PC-9 (cell line): ENCODE measurements around the gene POP4. TPM values are rescaled to one million over a fixed set of nuclear protein-coding genes. Genes with fewer than 3 reads are reported as not detected.

ENCODE experiments used
- BruUV-seq: library from RNA; stranded (reverse); fragments of 400-500 nt; replicated peaks from 2 replicates; lab custom pipeline; 2021; lab: Mats Ljungman, UMichigan
- CTCF ChIA-PET: fragments of 300-600 bp; sonication (Branson Sonifier 250); formaldehyde crosslinking; loops from one replicate; lab custom pipeline; 2022; ENCODE audit warnings: antibody characterized with exemption; lab: Charles Lee
- POLR2A ChIA-PET: fragments of 300-600 bp; sonication (Branson Sonifier 250); formaldehyde crosslinking; loops from one replicate; lab custom pipeline; 2022; ENCODE audit warnings: antibody characterized with exemption; ENCODE audit not compliant: unreplicated experiment; lab: Charles Lee
- DNase-seq, 2 experiments: peaks; one replicate each; pipeline versions ENCODE4 v3.0.0 to v3.0.0-alpha.2; 2015 to 2022; ENCODE audit warnings: mixed read lengths in 1 of 2
- H2AFZ ChIP-seq: fragments of 200-600 bp; sonication (generic); 2 replicates; pipeline ENCODE4 v1.8.1; 2017; ENCODE audit warnings: antibody characterized with exemption
- H3F3A ChIP-seq: fragments of 200-600 bp; sonication (generic); 2 replicates; pipeline ENCODE4 v1.8.1; 2017; ENCODE audit warnings: antibody characterized with exemption, mild to moderate bottlenecking, low read depth; ENCODE audit not compliant: insufficient read depth
- H3K27ac ChIP-seq: fragments of 200-600 bp; sonication (generic); 2 replicates; pipeline ENCODE4 v1.6.1; 2016; ENCODE audit warnings: mixed run types
- H3K27me3 ChIP-seq: fragments of 200-600 bp; sonication (generic); 2 replicates; pipeline ENCODE4 v1.6.1; 2016; ENCODE audit warnings: low read depth, mixed run types; ENCODE audit not compliant: insufficient read depth
- H3K36me3 ChIP-seq: fragments of 200-600 bp; sonication (generic); 2 replicates; pipeline ENCODE4 v1.6.1; 2016; ENCODE audit warnings: low read depth, mixed run types
- H3K4me1 ChIP-seq: fragments of 200-600 bp; sonication (generic); replicated peaks from 2 replicates; pipeline ENCODE4 v1.6.1; 2016; ENCODE audit warnings: mixed run types; ENCODE audit not compliant: insufficient read depth
- H3K4me2 ChIP-seq: fragments of 200-600 bp; sonication (generic); 2 replicates; pipeline ENCODE4 v1.6.1; 2017; ENCODE audit warnings: mixed run types
- H3K4me3 ChIP-seq: fragments of 200-600 bp; sonication (generic); 2 replicates; pipeline ENCODE4 v1.6.1; 2016; ENCODE audit warnings: mixed run types
- H3K79me2 ChIP-seq: fragments of 200-600 bp; sonication (generic); 2 replicates; pipeline ENCODE4 v1.6.1; 2017; ENCODE audit warnings: low read depth, mixed run types
- H3K9me2 ChIP-seq: fragments of 200-600 bp; sonication (generic); 2 replicates; pipeline ENCODE4 v1.8.1; 2017; ENCODE audit warnings: mild to moderate bottlenecking; ENCODE audit not compliant: insufficient read depth
- H3K9me3 ChIP-seq: fragments of 200-600 bp; sonication (generic); 2 replicates; pipeline ENCODE4 v1.8.1; 2016; ENCODE audit warnings: low read depth; ENCODE audit not compliant: insufficient read depth
- H4K20me1 ChIP-seq: fragments of 200-600 bp; sonication (generic); 2 replicates; pipeline ENCODE4 v1.8.1; 2017; ENCODE audit not compliant: insufficient read depth
- CTCF ChIP-seq: fragments of 200-600 bp; sonication (generic); conservative IDR thresholded peaks from 2 replicates; pipeline ENCODE4 v1.6.1; 2017; ENCODE audit warnings: mixed run types, antibody characterized with exemption, mild to moderate bottlenecking, moderate library complexity
- EZH2 ChIP-seq: fragments of 200-600 bp; sonication (generic); IDR thresholded peaks from 2 replicates; pipeline ENCODE4 v1.8.0; 2017; ENCODE audit warnings: antibody characterized with exemption, low read depth
- intact Hi-C: fragments of 100-400 bp; cut with micrococcal nuclease; formaldehyde crosslinking; loops from one replicate; pipeline ENCODE4 v1.10.0; 2022; ENCODE audit not compliant: unreplicated experiment
- total RNA-seq: library from RNA; stranded (reverse); gene quantifications from 2 replicates; pipeline ENCODE4 v1.2.3, GENCODE V29; 2021

POP4 gene
- total RNA-seq, 1 experiment from 2014 or later = 66.6 TPM

GRCh38 chr19:29590278-29590677, 15.8 kb upstream of the POP4 start:
- CTCF ChIA-PET = no interaction called here
- H3K27ac ChIP-seq = no peak overlapping the region
- H4K20me1 ChIP-seq = no peaks in the 10 kb centered on the region
- POLR2A ChIA-PET = no interaction called here
- H3K9me2 ChIP-seq = no peaks in the 10 kb centered on the region
- H3K4me1 ChIP-seq = no peaks in the 10 kb centered on the region
- no peaks in the 10 kb centered on the region for H3K9me3 ChIP-seq
- H3K27me3 ChIP-seq = peaks cover 94% of the 10 kb centered on the region
- H3K36me3 ChIP-seq = no peaks in the 10 kb centered on the region
- BruUV-seq = no TSS peak
- DNase-seq = no peak
- no peaks in the 10 kb centered on the region for H3F3A ChIP-seq
- intact Hi-C loops = no loop called here
- no peak for TF ChIP-seq CTCF
- TF ChIP-seq EZH2 = no peak
- no peak overlapping the region for H3K4me3 ChIP-seq
- no peak overlapping the region for H2AFZ ChIP-seq
- no peak overlapping the region for H3K4me2 ChIP-seq
- no peaks in the 10 kb centered on the region for H3K79me2 ChIP-seq

GRCh38 chr19:29591670-29592069, 14.4 kb upstream of the POP4 start:
- intact Hi-C loops = no loop called here
- Histone ChIP-seq H2AFZ (no peak overlapping the region), H3K4me3 (no peak overlapping the region), H3K9me2 (no peaks in the 10 kb centered on the region), H3K9me3 (no peaks in the 10 kb centered on the region), H3K79me2 (no peaks in the 10 kb centered on the region), H3K27ac (no peak overlapping the region), H3F3A (no peaks in the 10 kb centered on the region), H4K20me1 (no peaks in the 10 kb centered on the region), H3K4me1 (no peaks in the 10 kb centered on the region), H3K4me2 (no peak overlapping the region), H3K27me3 (peaks cover 97% of the 10 kb centered on the region), H3K36me3 (no peaks in the 10 kb centered on the region)
- no peak for DNase-seq
- no TSS peak for BruUV-seq
- CTCF ChIA-PET = no interaction called here
- TF ChIP-seq CTCF = no peak
- no peak for TF ChIP-seq EZH2
- POLR2A ChIA-PET = no interaction called here

DNA sequence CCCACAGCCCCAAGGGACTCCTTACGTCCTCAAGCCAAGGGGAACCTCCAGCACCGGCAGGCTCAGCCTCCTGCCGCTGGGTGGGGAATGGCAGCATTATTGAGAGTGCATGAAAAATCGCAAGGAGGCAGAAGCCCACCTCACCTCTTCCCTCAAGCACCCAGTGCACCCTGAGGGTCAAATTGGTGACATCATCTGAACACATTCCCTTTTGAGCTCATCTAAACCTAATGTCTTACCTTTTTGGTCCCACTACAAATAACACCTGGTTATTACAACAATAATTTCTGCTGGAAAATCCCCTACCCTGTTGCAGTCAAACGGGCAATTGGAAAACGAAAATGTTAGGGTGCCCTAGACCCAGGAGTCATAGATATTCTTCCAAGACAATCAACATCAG, 12.2 kb upstream of the POP4 start:
- intact Hi-C loops = no loop called here
- no peak for TF ChIP-seq EZH2
- no peak overlapping the region for H2AFZ ChIP-seq

DNA sequence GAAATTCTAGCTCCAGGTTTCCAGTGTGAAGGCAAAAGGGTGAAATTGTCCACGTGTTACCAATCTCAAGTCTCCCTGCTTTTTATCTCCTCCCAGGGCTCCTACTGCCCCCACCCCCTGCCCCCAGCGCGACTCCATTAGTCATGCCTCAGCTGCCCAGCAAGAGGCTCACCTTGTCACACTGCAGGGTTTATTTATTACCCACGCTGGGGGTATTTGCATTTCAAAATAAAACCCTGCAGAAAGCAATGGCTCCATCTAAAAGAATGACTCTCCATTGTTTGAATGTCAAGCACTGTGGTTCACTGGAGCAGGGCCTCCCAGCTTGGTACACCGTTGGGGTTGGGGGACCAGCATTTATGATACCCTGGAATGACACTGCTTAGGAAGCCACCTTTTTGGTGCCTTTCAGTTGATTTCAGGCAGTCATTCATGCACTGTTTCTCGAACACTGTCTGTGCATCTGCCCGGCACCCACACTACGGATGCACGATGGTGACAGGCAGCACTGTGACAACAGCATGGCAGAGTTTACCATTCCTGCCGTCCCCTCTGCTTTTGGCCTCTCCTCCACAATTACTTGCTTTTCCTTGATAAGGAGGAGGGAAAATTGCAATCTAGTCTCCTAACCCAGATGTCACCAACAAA, 9.9 kb upstream of the POP4 start:
- Histone ChIP-seq H4K20me1 (no peaks in the 10 kb centered on the region), H3K27ac (no peak overlapping the region), H3K27me3 (peaks cover 92% of the 10 kb centered on the region), H2AFZ (no peak overlapping the region), H3K4me2 (no peak overlapping the region), H3K36me3 (no peaks in the 10 kb centered on the region), H3K4me3 (no peak overlapping the region), H3K79me2 (no peaks in the 10 kb centered on the region), H3F3A (no peaks in the 10 kb centered on the region), H3K9me2 (no peaks in the 10 kb centered on the region), H3K4me1 (no peaks in the 10 kb centered on the region), H3K9me3 (no peaks in the 10 kb centered on the region)
- POLR2A ChIA-PET = no interaction called here
- no peak for DNase-seq
- BruUV-seq = no TSS peak
- intact Hi-C loops = loop anchor here (5.0 kb wide), 2 partner anchors 129 to 1129 kb away; no protein-coding TSS in a partner anchor
- CTCF ChIA-PET = no interaction called here
- TF ChIP-seq CTCF (no peak), EZH2 (no peak)

More for the DNA sequence above, 12.2 kb upstream of the POP4 start:
- Histone ChIP-seq H3K4me1 (no peaks in the 10 kb centered on the region), H3K4me3 (no peak overlapping the region), H3K9me3 (no peaks in the 10 kb centered on the region), H3K27ac (no peak overlapping the region), H4K20me1 (no peaks in the 10 kb centered on the region), H3K79me2 (no peaks in the 10 kb centered on the region), H3K27me3 (peaks cover 97% of the 10 kb centered on the region), H3K4me2 (no peak overlapping the region), H3F3A (no peaks in the 10 kb centered on the region), H3K9me2 (no peaks in the 10 kb centered on the region), H3K36me3 (no peaks in the 10 kb centered on the region)
- CTCF ChIA-PET = no interaction called here
- no peak for DNase-seq
- BruUV-seq = no TSS peak
- POLR2A ChIA-PET = no interaction called here
